Activated CD4-positive, alpha-beta T cell treated with anti-CD3 and anti-CD28 coated beads, Interleukin-2, amount 10 ng/mL, durations not matched to agents 24 days and 14 days (primary cell): ENCODE data around the gene LMF1. TPM values are rescaled to one million over a fixed set of nuclear protein-coding genes. Genes with fewer than 3 reads are reported as not detected.
A peak's percentile ranks its signal among the peaks of the same experiment; 100 is the strongest.

Experiments used
- DNase-seq: peaks from one replicate; pipeline ENCODE4 v3.0.0; 2022
- H3K27ac Mint-ChIP-seq: one replicate; pipeline ENCODE4 v1.8.0; 2022; ENCODE audit warnings: mild to moderate bottlenecking, mixed read lengths
- H3K27me3 Mint-ChIP-seq: one replicate; pipeline ENCODE4 v1.8.0; 2022; ENCODE audit warnings: mixed read lengths
- H3K36me3 Mint-ChIP-seq: one replicate; pipeline ENCODE4 v1.8.0; 2022; ENCODE audit warnings: low read depth, mild to moderate bottlenecking, mixed read lengths
- H3K4me1 Mint-ChIP-seq: one replicate; pipeline ENCODE4 v1.8.0; 2021; ENCODE audit warnings: mixed read lengths
- H3K4me3 Mint-ChIP-seq: one replicate; pipeline ENCODE4 v1.8.0; 2022; ENCODE audit warnings: mild to moderate bottlenecking, moderate library complexity, mixed read lengths
- H3K9me3 Mint-ChIP-seq: one replicate; pipeline ENCODE4 v1.8.0; 2021; ENCODE audit warnings: mixed read lengths
- intact Hi-C: fragments of 100-400 bp; cut with micrococcal nuclease; formaldehyde crosslinking; loops from one replicate; pipeline ENCODE4 v1.15.1; 2023
- total RNA-seq: library from RNA; stranded (reverse); gene quantifications from 2 replicates; pipeline ENCODE4 v1.2.3, GENCODE V29; 2022

LMF1 gene
- total RNA-seq, 1 donor from 2014 or later: 11.9 TPM

DNA sequence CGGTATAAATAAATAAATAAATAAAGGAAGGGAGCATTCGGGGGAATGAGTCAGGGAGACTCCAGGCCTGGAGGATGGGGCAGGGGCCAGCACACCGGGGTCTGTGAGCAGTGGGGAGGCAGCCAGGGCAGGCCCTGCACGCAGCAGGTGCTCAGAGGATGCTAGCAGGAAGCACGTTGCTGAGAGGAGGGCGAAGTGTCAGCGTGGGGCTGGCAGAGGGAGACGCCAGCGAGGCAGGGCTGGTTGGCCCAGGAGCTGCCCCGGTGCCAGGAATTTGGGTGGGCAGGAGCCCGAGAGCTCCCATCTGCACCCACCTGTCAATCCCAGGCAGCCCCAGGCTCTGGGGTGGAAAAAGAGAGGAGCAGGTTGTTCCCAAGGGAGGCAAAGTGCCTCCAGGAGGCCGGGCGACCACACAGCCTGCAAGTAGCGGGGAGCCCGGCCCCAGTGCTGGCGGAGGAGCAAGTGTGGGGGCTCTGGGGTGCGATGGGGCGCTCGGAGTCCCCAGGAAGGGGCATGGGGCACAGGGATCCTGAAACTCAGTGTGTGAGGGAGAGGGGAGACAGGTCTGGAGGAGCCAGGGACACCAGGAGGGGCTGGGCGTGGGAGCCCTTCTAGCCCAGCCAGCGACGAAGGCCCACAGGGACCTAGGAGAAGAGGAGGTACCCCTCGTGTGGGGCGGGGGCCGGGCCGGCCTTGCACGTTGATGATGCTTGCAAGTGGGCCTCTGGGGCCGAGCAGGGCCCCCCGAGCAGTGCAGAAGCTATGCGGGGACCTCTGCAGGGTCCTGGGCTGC is 38.8 kb upstream of the LMF1 start:
- intact Hi-C loops: no loop called here
- no peaks in the 10 kb centered on the region for H3K9me3 Mint-ChIP-seq
- no peak overlapping the region for H3K4me3 Mint-ChIP-seq
- DNase-seq: no peak
- H3K36me3 Mint-ChIP-seq: no peaks in the 10 kb centered on the region
- H3K27ac Mint-ChIP-seq: no peak overlapping the region
- peaks cover 17% of the 10 kb centered on the region for H3K27me3 Mint-ChIP-seq
- peaks cover 3% of the 10 kb centered on the region for H3K4me1 Mint-ChIP-seq

GRCh38 chr16:1008085-1008484 is 37.3 kb upstream of the LMF1 start:
- intact Hi-C loops: no loop called here
- no peaks in the 10 kb centered on the region for H3K36me3 Mint-ChIP-seq
- H3K9me3 Mint-ChIP-seq: no peaks in the 10 kb centered on the region
- H3K4me3 Mint-ChIP-seq: no peak overlapping the region
- no peak for DNase-seq
- peaks cover 9% of the 10 kb centered on the region for H3K4me1 Mint-ChIP-seq
- no peak overlapping the region for H3K27ac Mint-ChIP-seq
- H3K27me3 Mint-ChIP-seq: peaks cover 17% of the 10 kb centered on the region

DNA sequence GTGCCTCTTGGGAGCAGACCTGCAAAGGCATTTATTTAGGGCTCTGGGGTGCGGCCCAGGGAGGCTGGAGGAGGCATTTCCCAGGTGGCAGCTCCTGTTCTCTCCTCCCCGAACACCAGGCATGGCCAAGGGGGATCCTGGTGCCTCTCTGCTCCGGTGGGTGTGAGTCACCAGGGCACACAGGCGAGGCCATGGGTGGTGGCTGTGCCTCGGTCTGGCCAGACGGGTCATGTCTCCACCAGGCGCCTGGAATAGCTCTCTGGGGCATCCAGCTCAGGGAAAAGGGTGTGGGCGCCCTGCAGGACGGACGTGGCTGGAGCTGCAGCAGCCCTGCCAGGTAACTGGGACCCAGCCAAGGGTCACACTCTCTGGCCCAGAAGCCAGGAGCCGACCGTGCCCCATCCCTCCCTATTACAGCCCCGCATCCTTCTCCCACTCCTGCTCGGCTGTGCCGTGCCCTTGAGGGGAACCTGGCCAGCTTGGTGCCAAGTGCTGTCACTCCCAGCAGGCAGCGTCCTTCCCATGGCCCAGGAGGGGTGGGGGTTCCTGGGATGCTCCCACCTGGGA is 36.6 kb upstream of the LMF1 start:
- DNase-seq: no peak
- H3K4me1 Mint-ChIP-seq: peaks cover 15% of the 10 kb centered on the region
- no peak overlapping the region for H3K27ac Mint-ChIP-seq
- intact Hi-C loops: no loop called here
- H3K9me3 Mint-ChIP-seq: no peaks in the 10 kb centered on the region
- no peak overlapping the region for H3K4me3 Mint-ChIP-seq
- H3K27me3 Mint-ChIP-seq: peaks cover 19% of the 10 kb centered on the region
- H3K36me3 Mint-ChIP-seq: no peaks in the 10 kb centered on the region

- H3K4me3 Mint-ChIP-seq: no peak overlapping the region
- intact Hi-C loops: no loop called here
- no peak for DNase-seq
- H3K9me3 Mint-ChIP-seq: no peaks in the 10 kb centered on the region
- H3K27ac Mint-ChIP-seq: no peak overlapping the region
- peaks cover 15% of the 10 kb centered on the region for H3K4me1 Mint-ChIP-seq
- H3K36me3 Mint-ChIP-seq: no peaks in the 10 kb centered on the region
- peaks cover 19% of the 10 kb centered on the region for H3K27me3 Mint-ChIP-seq
Observed at GRCh38 chr16:1006781-1007180, 36.0 kb upstream of the LMF1 start.

DNA sequence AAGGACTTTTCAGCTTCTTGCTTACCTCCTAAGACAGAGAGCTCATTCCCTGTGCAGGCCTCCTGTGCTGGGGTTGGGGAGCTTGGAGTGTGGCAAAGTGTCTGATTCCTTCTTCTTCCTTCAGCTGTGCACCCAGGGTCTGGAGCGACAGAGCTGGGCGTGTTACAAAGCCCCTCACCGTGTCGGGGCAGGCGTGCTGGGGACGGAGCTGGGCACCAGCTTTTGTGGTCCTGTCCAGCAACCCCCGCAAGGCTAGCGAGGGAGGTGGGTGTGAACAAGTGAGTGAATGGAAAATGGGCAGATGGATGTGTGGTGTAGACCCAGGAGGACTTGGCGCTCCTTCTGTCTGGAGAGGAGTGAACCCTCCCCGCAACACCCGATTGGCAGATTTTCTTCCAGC is 34.5 kb upstream of the LMF1 start:
- intact Hi-C loops: loop anchor here (2.0 kb wide), 1 partner anchor 34 kb away; the partner anchor contains the start of gene LMF1
- no peaks in the 10 kb centered on the region for H3K9me3 Mint-ChIP-seq
- no peaks in the 10 kb centered on the region for H3K36me3 Mint-ChIP-seq
- H3K4me3 Mint-ChIP-seq: no peak overlapping the region
- H3K4me1 Mint-ChIP-seq: peaks cover 15% of the 10 kb centered on the region
- DNase-seq: no peak
- H3K27me3 Mint-ChIP-seq: peaks cover 19% of the 10 kb centered on the region
- H3K27ac Mint-ChIP-seq: peak overlapping the region; percentile 34

- Mint-ChIP-seq H3K4me3 (peak overlapping the region; percentile 50), H3K36me3 (no peaks in the 10 kb centered on the region)
- intact Hi-C loops: loop anchor here (2.0 kb wide), 1 partner anchor 33 kb away; the partner anchor contains the start of gene LMF1
Observed at GRCh38 chr16:1003391-1004347, 32.9 kb upstream of the LMF1 start.

DNA sequence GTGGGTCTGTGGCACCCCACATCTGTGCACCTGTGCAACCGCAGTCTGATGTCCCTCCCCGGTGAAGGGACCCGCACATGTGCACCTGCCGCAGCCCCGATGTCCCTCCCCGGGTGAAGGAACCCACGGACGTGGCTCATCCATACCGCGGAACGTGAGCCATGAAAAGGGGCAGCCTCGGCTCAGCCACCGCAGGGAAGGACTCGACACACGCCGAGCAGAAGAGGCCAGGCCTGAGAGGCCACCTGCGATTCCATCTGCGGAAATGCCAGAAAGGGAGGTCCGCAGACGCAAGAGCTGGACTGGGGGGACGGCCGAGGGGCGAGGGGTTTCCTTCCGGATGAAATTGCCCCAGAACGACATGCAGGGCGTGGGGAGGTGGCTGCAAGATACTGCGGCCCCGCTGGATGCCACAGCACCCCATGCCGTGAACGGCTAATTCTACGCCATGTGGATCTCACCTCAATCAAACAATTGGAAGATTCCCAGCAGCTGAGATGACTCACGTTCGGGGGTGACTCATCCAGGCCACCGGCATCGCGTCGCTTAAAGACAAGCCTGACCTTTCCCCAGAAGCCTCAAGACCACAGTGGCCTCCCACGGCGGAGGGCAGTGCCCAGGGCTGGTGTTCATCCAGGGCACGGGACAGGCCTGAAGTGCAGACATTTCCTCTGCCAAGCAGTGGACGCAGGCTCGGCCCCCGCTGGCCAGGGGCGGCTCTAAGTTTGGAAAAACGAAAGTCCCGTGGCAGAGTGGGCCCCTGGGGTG is 31.8 kb upstream of the LMF1 start:
- no peaks in the 10 kb centered on the region for H3K9me3 Mint-ChIP-seq
- intact Hi-C loops: no loop called here
- peak overlapping the region; percentile 57 for H3K4me3 Mint-ChIP-seq
- H3K36me3 Mint-ChIP-seq: no peaks in the 10 kb centered on the region
- peaks cover 23% of the 10 kb centered on the region for H3K27me3 Mint-ChIP-seq
- peaks cover 20% of the 10 kb centered on the region for H3K4me1 Mint-ChIP-seq
- H3K27ac Mint-ChIP-seq: peak overlapping the region; percentile 62
- DNase-seq: peak; percentile 76

More at GRCh38 chr16:1003391-1004347, 32.9 kb upstream of the LMF1 start:
- Mint-ChIP-seq H3K4me1 (peaks cover 15% of the 10 kb centered on the region), H3K27ac (peak overlapping the region; percentile 77), H3K27me3 (peaks cover 18% of the 10 kb centered on the region), H3K9me3 (no peaks in the 10 kb centered on the region)
- DNase-seq: peak; percentile 86

DNA sequence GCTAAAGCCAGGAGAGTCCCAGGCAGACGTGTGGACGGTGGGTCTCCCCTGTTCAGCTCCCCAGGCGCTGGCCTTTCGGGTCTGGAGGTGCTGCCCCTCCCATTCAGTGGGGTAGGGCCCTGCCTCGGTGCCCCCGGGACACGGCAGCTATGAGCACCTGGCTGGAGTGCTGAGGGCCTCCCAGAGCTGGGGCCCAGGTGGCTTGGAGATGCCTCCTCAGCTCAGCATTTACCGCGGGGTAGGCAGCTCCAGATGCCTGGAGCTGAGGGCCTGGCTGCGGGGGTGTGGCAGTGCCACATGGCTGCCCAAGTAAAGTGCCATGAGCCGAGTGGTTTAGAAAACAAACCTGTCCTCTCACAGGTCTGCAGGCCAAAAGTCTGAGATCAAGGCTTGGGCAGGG is 30.3 kb upstream of the LMF1 start:
- no peak for DNase-seq
- H3K27ac Mint-ChIP-seq: no peak overlapping the region
- H3K4me1 Mint-ChIP-seq: peaks cover 28% of the 10 kb centered on the region
- intact Hi-C loops: no loop called here
- H3K4me3 Mint-ChIP-seq: no peak overlapping the region
- H3K36me3 Mint-ChIP-seq: no peaks in the 10 kb centered on the region
- no peaks in the 10 kb centered on the region for H3K9me3 Mint-ChIP-seq
- H3K27me3 Mint-ChIP-seq: peaks cover 30% of the 10 kb centered on the region

- no peak for DNase-seq
- Mint-ChIP-seq H3K27me3 (peaks cover 34% of the 10 kb centered on the region), H3K36me3 (no peaks in the 10 kb centered on the region), H3K4me1 (peaks cover 29% of the 10 kb centered on the region), H3K27ac (no peak overlapping the region), H3K9me3 (no peaks in the 10 kb centered on the region), H3K4me3 (no peak overlapping the region)
- intact Hi-C loops: no loop called here
Observed at GRCh38 chr16:1000608-1001007, 29.8 kb upstream of the LMF1 start.

- no peak overlapping the region for H3K27ac Mint-ChIP-seq
- DNase-seq: no peak
- no peaks in the 10 kb centered on the region for H3K9me3 Mint-ChIP-seq
- peaks cover 30% of the 10 kb centered on the region for H3K4me1 Mint-ChIP-seq
- H3K4me3 Mint-ChIP-seq: no peak overlapping the region
- no peaks in the 10 kb centered on the region for H3K36me3 Mint-ChIP-seq
- intact Hi-C loops: no loop called here
- H3K27me3 Mint-ChIP-seq: peaks cover 39% of the 10 kb centered on the region
Observed at GRCh38 chr16:999677-1000076, 28.9 kb upstream of the LMF1 start.

DNA sequence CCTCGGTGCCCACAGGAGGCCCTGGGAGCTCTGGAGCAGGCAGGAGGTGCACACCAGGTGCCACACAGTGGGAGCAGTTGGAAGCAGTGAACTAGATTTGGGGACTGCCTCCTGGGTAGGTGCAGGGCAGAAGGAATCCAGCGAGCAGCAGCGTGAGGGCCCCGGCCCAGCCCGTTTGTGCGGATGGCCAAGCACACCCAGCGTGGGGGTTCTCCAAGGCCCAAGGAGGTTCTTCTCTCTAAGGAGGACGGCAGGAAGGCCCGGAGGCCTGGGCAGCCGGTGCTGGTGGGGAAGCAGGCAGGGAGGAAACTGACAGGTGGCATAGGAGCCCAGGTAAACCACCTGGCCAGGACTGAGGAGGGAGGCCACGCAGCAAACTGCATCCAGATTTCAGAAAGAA is 27.8 kb upstream of the LMF1 start:
- no peak for DNase-seq
- Mint-ChIP-seq H3K36me3 (no peaks in the 10 kb centered on the region), H3K9me3 (no peaks in the 10 kb centered on the region), H3K4me1 (peaks cover 23% of the 10 kb centered on the region), H3K4me3 (no peak overlapping the region), H3K27ac (no peak overlapping the region), H3K27me3 (peaks cover 39% of the 10 kb centered on the region)
- intact Hi-C loops: no loop called here

DNA sequence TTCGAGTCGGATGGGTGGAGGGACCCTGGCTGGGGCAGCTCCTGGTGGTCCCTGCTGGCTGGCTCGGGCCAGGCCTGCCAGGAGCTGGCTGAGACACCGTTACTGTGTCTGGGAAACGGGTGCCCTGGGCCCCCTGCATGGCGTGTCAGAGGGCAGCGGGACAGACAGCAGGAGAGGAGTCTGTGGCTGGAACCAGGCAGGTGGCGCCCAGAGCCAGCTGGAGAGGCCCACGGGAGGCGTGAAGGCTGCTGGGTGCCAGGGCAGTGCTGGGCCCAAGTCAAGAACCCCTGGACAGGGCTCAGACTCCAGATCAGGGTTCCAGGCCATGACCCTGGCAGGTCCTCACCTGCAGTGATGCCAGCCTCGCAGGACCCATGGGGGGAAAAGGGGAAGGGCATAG is 27.4 kb upstream of the LMF1 start:
- H3K9me3 Mint-ChIP-seq: no peaks in the 10 kb centered on the region
- no peak for DNase-seq
- H3K27me3 Mint-ChIP-seq: peaks cover 39% of the 10 kb centered on the region
- H3K4me3 Mint-ChIP-seq: peak overlapping the region; percentile 64
- no peak overlapping the region for H3K27ac Mint-ChIP-seq
- peaks cover 23% of the 10 kb centered on the region for H3K4me1 Mint-ChIP-seq
- H3K36me3 Mint-ChIP-seq: no peaks in the 10 kb centered on the region
- intact Hi-C loops: no loop called here

- H3K36me3 Mint-ChIP-seq: no peaks in the 10 kb centered on the region
- peak overlapping the region; percentile 41 for H3K27ac Mint-ChIP-seq
- H3K27me3 Mint-ChIP-seq: peaks cover 36% of the 10 kb centered on the region
- peaks cover 18% of the 10 kb centered on the region for H3K4me1 Mint-ChIP-seq
- peak overlapping the region; percentile 64 for H3K4me3 Mint-ChIP-seq
- DNase-seq: peak; percentile 76
- intact Hi-C loops: no loop called here
- H3K9me3 Mint-ChIP-seq: no peaks in the 10 kb centered on the region
Observed at GRCh38 chr16:997440-998051, 26.8 kb upstream of the LMF1 start.
